Thoracic aorta (tissue), 2 donors: ENCODE data around the gene CLDN10. TPM values are rescaled to one million over a fixed set of nuclear protein-coding genes. Genes with fewer than 3 reads are reported as not detected.

Experiments used
- ATAC-seq: fragments of 150-250 bp; one replicate; pipeline ENCODE4 v1.8.0; 2017; ENCODE audit warnings: low read depth; ENCODE audit not compliant: insufficient number of reproducible peaks, low FRiP score
- DNase-seq: peaks from one replicate; pipeline ENCODE4 v3.0.0-alpha.2; 2020; ENCODE audit warnings: low spot score
- H3K27ac ChIP-seq, 2 donors: fragments of 200-600 bp; sonication (generic); 1 replicate in 1 of 2; 2 replicates in 1 of 2; pipeline ENCODE4 v1.5.1; 2016; ENCODE audit warnings: mild to moderate bottlenecking in 2 of 2, moderate library complexity in 2 of 2
- H3K27me3 ChIP-seq: fragments of 200-600 bp; sonication (generic); replicated peaks from 2 replicates; pipeline ENCODE4 v1.6.0; 2016; ENCODE audit warnings: mild to moderate bottlenecking; ENCODE audit not compliant: insufficient read depth
- H3K36me3 ChIP-seq: fragments of 200-600 bp; sonication (generic); one replicate; pipeline ENCODE4 v1.5.1; 2016
- H3K4me1 ChIP-seq, 2 donors: fragments of 200-600 bp; sonication (generic); 1 replicate in 1 of 2; 2 replicates in 1 of 2; pipeline versions ENCODE4 v1.5.1 to v1.6.0; 2016; ENCODE audit warnings: low read depth in 2 of 2, mild to moderate bottlenecking in 1 of 2; ENCODE audit not compliant: control insufficient read depth in 1 of 2
- H3K4me3 ChIP-seq: fragments of 200-600 bp; sonication (generic); 2 replicates; pipeline ENCODE4 v1.5.1; 2016; ENCODE audit warnings: mild to moderate bottlenecking
- H3K9me3 ChIP-seq: fragments of 200-600 bp; sonication (generic); 2 replicates; pipeline ENCODE4 v1.5.1; 2016
- CTCF ChIP-seq: fragments of 200-600 bp; sonication (generic); IDR thresholded peaks from one replicate; pipeline ENCODE4 v1.5.1; 2019; ENCODE audit warnings: antibody characterized with exemption
- total RNA-seq, 2 donors: library from RNA; depleted of rRNA; stranded (reverse); fragments of >200 nt; gene quantifications; one replicate each; pipeline versions ENCODE4 v1.1.0 to v1.2.3, GENCODE V29; 2016

Gene CLDN10
- total RNA-seq, 2 donors from 2014 or later = not detected

GRCh38 chr13:95593462-95593861 is 40.9 kb downstream of the CLDN10 start:
- Histone ChIP-seq H3K27me3 (no peaks in the 10 kb centered on the region), H3K36me3 (peaks cover 6% of the 10 kb centered on the region), H3K27ac (no peak overlapping the region), H3K4me3 (no peak overlapping the region), H3K9me3 (no peaks in the 10 kb centered on the region), H3K4me1 (no peaks in the 10 kb centered on the region)
- DNase-seq (no peak), ATAC-seq (no peak)
- TF ChIP-seq CTCF = no peak

- Histone ChIP-seq H3K36me3 (peaks cover 10% of the 10 kb centered on the region), H3K9me3 (no peaks in the 10 kb centered on the region), H3K27ac (no peak overlapping the region), H3K4me1 (no peaks in the 10 kb centered on the region), H3K27me3 (no peaks in the 10 kb centered on the region), H3K4me3 (no peak overlapping the region)
- DNase-seq (no peak), ATAC-seq (no peak)
- no peak for TF ChIP-seq CTCF
Measured at GRCh38 chr13:95596701-95597100, 44.2 kb downstream of the CLDN10 start.

DNA sequence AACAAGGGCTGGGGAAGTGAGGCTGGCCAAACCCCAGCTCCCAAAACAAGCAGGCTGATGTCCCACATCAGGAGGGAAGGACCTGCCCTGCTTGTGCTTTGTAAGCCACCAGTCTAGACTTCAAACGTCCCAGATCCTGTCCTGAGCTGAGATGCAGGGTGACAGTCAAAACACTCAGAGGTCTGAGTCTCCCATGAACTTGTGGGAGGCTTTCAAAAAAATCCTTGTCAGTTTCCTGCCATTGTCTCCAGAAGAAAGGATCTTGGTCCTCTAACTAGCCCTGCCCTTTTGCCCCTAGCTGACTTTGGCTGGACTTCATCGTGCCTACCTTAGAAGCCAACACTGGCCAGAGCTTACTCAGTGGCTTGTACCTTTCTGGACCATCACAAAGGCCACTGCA is 48.7 kb downstream of the CLDN10 start:
- DNase-seq (no peak), ATAC-seq (no peak)
- no peaks in the 10 kb centered on the region for H3K4me1 ChIP-seq
- no peak overlapping the region for H3K4me3 ChIP-seq
- no peaks in the 10 kb centered on the region for H3K9me3 ChIP-seq
- H3K27ac ChIP-seq = no peak overlapping the region
- TF ChIP-seq CTCF = no peak
- no peaks in the 10 kb centered on the region for H3K27me3 ChIP-seq
- peaks cover 15% of the 10 kb centered on the region for H3K36me3 ChIP-seq

- DNase-seq = no peak
- H3K27me3 ChIP-seq = no peaks in the 10 kb centered on the region
- ATAC-seq = no peak
- H3K36me3 ChIP-seq = peaks cover 15% of the 10 kb centered on the region
- TF ChIP-seq CTCF = no peak
- H3K27ac ChIP-seq = no peak overlapping the region
- no peak overlapping the region for H3K4me3 ChIP-seq
- H3K9me3 ChIP-seq = no peaks in the 10 kb centered on the region
- H3K4me1 ChIP-seq = no peaks in the 10 kb centered on the region
Measured at GRCh38 chr13:95601906-95602305, 49.4 kb downstream of the CLDN10 start.

DNA sequence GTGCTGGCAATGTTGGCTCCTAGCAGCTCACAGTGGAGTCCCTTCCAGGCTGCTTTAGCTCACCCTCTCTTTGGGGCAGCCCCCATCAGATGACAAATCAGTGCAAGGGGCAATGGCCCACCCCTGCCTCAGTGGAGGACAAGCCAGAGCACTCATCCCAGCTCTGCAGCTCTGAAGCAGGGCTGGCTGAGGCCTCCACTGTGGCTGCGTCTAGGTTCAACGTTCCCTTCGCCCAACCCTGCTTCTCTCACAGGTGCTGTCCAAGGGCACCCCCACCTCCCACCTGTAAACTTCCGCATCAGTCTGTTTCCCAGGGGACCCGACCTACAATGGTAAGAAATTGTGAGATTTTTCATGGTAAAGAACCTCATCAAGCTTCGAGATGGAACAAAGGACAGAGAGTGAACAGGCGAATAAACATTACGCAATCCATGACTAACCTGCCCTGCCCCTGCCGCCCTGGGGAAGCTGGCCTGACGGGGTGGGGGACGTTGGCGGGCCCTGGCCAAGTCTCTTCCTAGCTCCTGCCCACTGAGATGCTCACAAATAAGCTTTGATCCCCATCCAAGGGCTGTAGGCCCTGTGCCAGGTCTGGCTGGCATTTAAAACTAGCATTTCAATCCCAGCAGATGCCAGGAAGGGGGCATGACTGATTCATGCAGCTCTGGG is 51.5 kb downstream of the CLDN10 start:
- DNase-seq (no peak), ATAC-seq (no peak)
- Histone ChIP-seq H3K4me3 (no peak overlapping the region), H3K27ac (no peak overlapping the region), H3K9me3 (no peaks in the 10 kb centered on the region), H3K36me3 (peaks cover 15% of the 10 kb centered on the region), H3K4me1 (peaks cover 4 to 7% of the 10 kb centered on the region in 2 donors), H3K27me3 (no peaks in the 10 kb centered on the region)
- no peak for TF ChIP-seq CTCF
